ENCODE measurements around the gene CGAS. TPM values are rescaled to one million over a fixed set of nuclear protein-coding genes. Genes with fewer than 3 reads are reported as not detected.

The CGAS gene
- polyA plus RNA-seq, 2 of the 4 experiments (the other 2 are of a cell fraction), result 4.9 to 7.2 TPM

GRCh38 chr6:73443555-73443954 is 8.5 kb downstream of the CGAS start:
- H3K9me3 ChIP-seq, result no peaks in the 10 kb centered on the region
- H3K4me2 ChIP-seq, result no peak overlapping the region
- H3K27ac ChIP-seq, result no peak overlapping the region
- no peaks in the 10 kb centered on the region for H3K4me1 ChIP-seq
- TF ChIP-seq REST (IDR thresholded peaks at IDR 0.05) (no peak), FOXS1 (CRISPR knock-in tag; IDR thresholded peaks at IDR 0.05) (no peak), HOXB13 (CRISPR knock-in tag; IDR thresholded peaks at IDR 0.05; ENCODE audit: low read depth) (no peak), E2F6 (IDR thresholded peaks at IDR 0.05; ENCODE audit: borderline replicate concordance, low read depth) (no peak)
- ATAC-seq, result no peak
- FAIRE-seq, result no peak
- CTCF ChIA-PET, result no interaction called here
- no peak for DNase-seq (ENCODE audit: low read depth in 1 of 2, low spot score in 1 of 2)
- POLR2A ChIA-PET, result no interaction called here
- 97% methylated on average over 3 of the region's 3 CpGs for WGBS (ENCODE audit: missing lambda C conversion rate)
- H3K4me3 ChIP-seq, result no peak overlapping the region

- no peak for ATAC-seq
- Histone ChIP-seq H3K4me1 (no peaks in the 10 kb centered on the region), H3K27ac (no peak overlapping the region), H3K9me3 (no peaks in the 10 kb centered on the region), H3K4me3 (no peak overlapping the region), H3K4me2 (no peak overlapping the region)
- TF ChIP-seq RNF2 (IDR thresholded peaks at IDR 0.05; ENCODE audit: borderline replicate concordance, low read depth) (no peak), PBX3 (IDR thresholded peaks at IDR 0.05) (no peak), HOXA7 (CRISPR knock-in tag; IDR thresholded peaks at IDR 0.05) (no peak), NFE2L2 (conservative IDR thresholded peaks at IDR 0.05; ENCODE audit: low read length) (no peak), EP300 (IDR thresholded peaks at IDR 0.05) (no peak), POLR2A (IDR thresholded peaks at IDR 0.05; ENCODE audit: low read length) (no peak), ZC3H11A (IDR thresholded peaks at IDR 0.05) (no peak), ESRRA (IDR thresholded peaks at IDR 0.05; ENCODE audit: borderline replicate concordance, low read length) (no peak), CBX8 (IDR thresholded peaks at IDR 0.05) (no peak), POLR2AphosphoS2 (conservative IDR thresholded peaks at IDR 0.05; ENCODE audit: low read length) (no peak), RARB (CRISPR knock-in tag; IDR thresholded peaks at IDR 0.05) (no peak), ELK1 (IDR thresholded peaks at IDR 0.05; ENCODE audit: low read depth, low read length) (no peak), SMC3 (IDR thresholded peaks at IDR 0.05) (no peak), NR3C1 (IDR thresholded peaks at IDR 0.05) (no peak), KDM5A (IDR thresholded peaks at IDR 0.05) (no peak), RFX5 (IDR thresholded peaks at IDR 0.05) (no peak), BCL3 (IDR thresholded peaks at IDR 0.05) (no peak), HEYL (CRISPR knock-in tag; IDR thresholded peaks at IDR 0.05) (no peak), ZFP36 (IDR thresholded peaks at IDR 0.05; ENCODE audit: borderline replicate concordance, partially characterized antibody) (no peak), NPAS2 (CRISPR knock-in tag; IDR thresholded peaks at IDR 0.05; ENCODE audit: borderline replicate concordance) (no peak)
- ChIA-PET POLR2A (no interaction called here), CTCF (no interaction called here)
- no peak for DNase-seq (ENCODE audit: low read depth in 1 of 2, low spot score in 1 of 2)
- FAIRE-seq, result no peak
- WGBS (ENCODE audit: missing lambda C conversion rate), result 77% methylated on average over 3 of the region's 3 CpGs
Measured at GRCh38 chr6:73435236-73435635, 16.9 kb downstream of the CGAS start.
